Activated T-helper 17 cell treated with anti-CD3 and anti-CD28 coated beads, Interleukin-2, amount 50 U/mL, for 72 hours (primary cell): ENCODE results near the gene PSMB5. TPM values are rescaled to one million over a fixed set of nuclear protein-coding genes. Genes with fewer than 3 reads are reported as not detected.

Source experiments
- ATAC-seq: fragments of 150-1000 bp; cut with Tn5 transposase; replicated peaks from 2 replicates; pipeline ENCODE4 v1.10.0; 2021; ENCODE audit warnings: mild to moderate bottlenecking, moderate library complexity
- H3K27ac Mint-ChIP-seq: one replicate; pipeline ENCODE4 v1.8.0; 2022; ENCODE audit warnings: mixed read lengths
- H3K27me3 Mint-ChIP-seq: one replicate; pipeline ENCODE4 v1.8.0; 2022; ENCODE audit warnings: mixed read lengths
- H3K36me3 Mint-ChIP-seq: one replicate; pipeline ENCODE4 v1.8.0; 2022; ENCODE audit warnings: low read depth, mild to moderate bottlenecking, mixed read lengths
- H3K4me1 Mint-ChIP-seq: one replicate; pipeline ENCODE4 v1.8.0; 2022; ENCODE audit warnings: mixed read lengths
- H3K4me3 Mint-ChIP-seq: one replicate; pipeline ENCODE4 v1.8.0; 2022; ENCODE audit warnings: mild to moderate bottlenecking, mixed read lengths
- H3K9me3 Mint-ChIP-seq: one replicate; pipeline ENCODE4 v1.8.0; 2022; ENCODE audit warnings: mixed read lengths
- total RNA-seq, 2 donors: library from RNA; stranded (reverse); gene quantifications; one replicate each; pipeline ENCODE4 v1.2.3, GENCODE V29; 2022

The PSMB5 gene
- total RNA-seq, 2 donors from 2014 or later = 85.8 to 151 TPM

- H3K36me3 Mint-ChIP-seq = peaks cover 100% of the 10 kb centered on the region
- ATAC-seq = no peak
- peak overlapping the region; percentile 92 for H3K4me3 Mint-ChIP-seq
- no peaks in the 10 kb centered on the region for H3K27me3 Mint-ChIP-seq
- no peaks in the 10 kb centered on the region for H3K9me3 Mint-ChIP-seq
- H3K27ac Mint-ChIP-seq = peak overlapping the region; percentile 75
- H3K4me1 Mint-ChIP-seq = peaks cover 32% of the 10 kb centered on the region
Measured at GRCh38 chr14:23067847-23068788, 33.4 kb upstream of the PSMB5 start.

- peaks cover 30% of the 10 kb centered on the region for H3K4me1 Mint-ChIP-seq
- H3K4me3 Mint-ChIP-seq = no peak overlapping the region
- peaks cover 100% of the 10 kb centered on the region for H3K36me3 Mint-ChIP-seq
- H3K27me3 Mint-ChIP-seq = no peaks in the 10 kb centered on the region
- H3K9me3 Mint-ChIP-seq = no peaks in the 10 kb centered on the region
- no peak for ATAC-seq
- no peak overlapping the region for H3K27ac Mint-ChIP-seq
Measured at GRCh38 chr14:23066855-23067744, 32.4 kb upstream of the PSMB5 start.

GRCh38 chr14:23066368-23066767 lies 31.7 kb upstream of the PSMB5 start:
- H3K27me3 Mint-ChIP-seq = no peaks in the 10 kb centered on the region
- H3K27ac Mint-ChIP-seq = no peak overlapping the region
- no peak overlapping the region for H3K4me3 Mint-ChIP-seq
- peaks cover 100% of the 10 kb centered on the region for H3K36me3 Mint-ChIP-seq
- H3K4me1 Mint-ChIP-seq = peaks cover 23% of the 10 kb centered on the region
- no peaks in the 10 kb centered on the region for H3K9me3 Mint-ChIP-seq
- no peak for ATAC-seq

GRCh38 chr14:23063601-23064000 lies 28.9 kb upstream of the PSMB5 start:
- peaks cover 100% of the 10 kb centered on the region for H3K36me3 Mint-ChIP-seq
- peaks cover 9% of the 10 kb centered on the region for H3K4me1 Mint-ChIP-seq
- no peak overlapping the region for H3K27ac Mint-ChIP-seq
- H3K27me3 Mint-ChIP-seq = no peaks in the 10 kb centered on the region
- no peak overlapping the region for H3K4me3 Mint-ChIP-seq
- ATAC-seq = no peak
- H3K9me3 Mint-ChIP-seq = no peaks in the 10 kb centered on the region

DNA sequence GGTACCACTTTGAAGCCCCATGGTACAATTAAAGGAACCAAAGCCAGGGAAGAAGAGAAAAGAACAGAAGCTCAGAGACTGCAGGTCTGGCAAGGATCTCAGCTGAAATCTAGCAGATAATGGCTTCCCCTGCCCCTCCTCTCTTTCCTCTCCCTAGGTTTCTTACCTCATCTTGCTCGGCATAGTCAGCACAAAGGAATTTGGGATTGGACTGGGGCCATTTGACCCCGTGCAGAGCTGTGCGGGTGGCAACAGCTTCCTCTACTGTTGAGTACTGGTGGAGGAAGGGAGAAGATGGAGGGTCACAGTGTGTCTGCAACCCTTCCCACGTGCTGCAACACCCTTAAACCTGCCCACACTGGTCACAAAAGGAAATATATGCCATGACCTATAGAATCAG lies 27.3 kb upstream of the PSMB5 start:
- Mint-ChIP-seq H3K36me3 (peaks cover 92% of the 10 kb centered on the region), H3K4me1 (peaks cover 5% of the 10 kb centered on the region), H3K27ac (no peak overlapping the region), H3K9me3 (no peaks in the 10 kb centered on the region), H3K27me3 (peaks cover under 1% of the 10 kb centered on the region), H3K4me3 (no peak overlapping the region)
- ATAC-seq = no peak

DNA sequence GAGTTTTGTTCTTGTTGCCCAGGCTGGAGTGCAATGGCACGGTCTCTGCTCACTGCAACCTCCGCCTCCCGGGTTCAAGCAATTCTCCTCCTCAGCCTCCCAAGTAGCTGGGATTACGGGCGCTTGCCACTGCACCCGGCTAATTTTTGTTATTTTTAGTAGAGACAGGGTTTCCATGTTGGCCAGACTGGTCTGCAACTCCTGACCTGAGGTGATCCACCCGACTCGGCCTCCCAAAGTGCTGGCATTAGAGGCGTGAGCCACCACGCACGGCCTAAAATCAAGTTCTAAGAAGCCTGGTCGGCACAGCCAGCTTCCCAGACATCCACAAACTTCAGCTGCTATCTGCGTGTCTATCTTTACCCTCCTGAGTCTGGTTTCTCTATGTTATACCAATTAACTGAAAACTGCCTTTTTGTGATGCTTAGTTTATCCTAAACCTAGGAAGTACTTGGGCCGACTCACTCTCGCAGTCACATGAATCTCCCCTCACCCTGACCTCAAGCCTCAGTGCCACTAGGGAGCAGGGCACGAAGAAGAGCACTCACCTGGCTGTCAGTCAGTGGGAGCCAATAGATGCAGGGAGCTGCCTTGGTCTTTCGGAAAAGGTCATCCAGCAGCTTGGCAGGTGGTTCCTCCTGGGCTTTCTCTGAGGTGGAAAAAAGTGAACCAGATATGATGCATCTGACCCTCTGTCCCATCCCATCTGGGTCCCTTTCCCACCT lies 26.0 kb upstream of the PSMB5 start:
- Mint-ChIP-seq H3K4me1 (peaks cover 14% of the 10 kb centered on the region), H3K27me3 (peaks cover 8% of the 10 kb centered on the region)
- no peak for ATAC-seq

DNA sequence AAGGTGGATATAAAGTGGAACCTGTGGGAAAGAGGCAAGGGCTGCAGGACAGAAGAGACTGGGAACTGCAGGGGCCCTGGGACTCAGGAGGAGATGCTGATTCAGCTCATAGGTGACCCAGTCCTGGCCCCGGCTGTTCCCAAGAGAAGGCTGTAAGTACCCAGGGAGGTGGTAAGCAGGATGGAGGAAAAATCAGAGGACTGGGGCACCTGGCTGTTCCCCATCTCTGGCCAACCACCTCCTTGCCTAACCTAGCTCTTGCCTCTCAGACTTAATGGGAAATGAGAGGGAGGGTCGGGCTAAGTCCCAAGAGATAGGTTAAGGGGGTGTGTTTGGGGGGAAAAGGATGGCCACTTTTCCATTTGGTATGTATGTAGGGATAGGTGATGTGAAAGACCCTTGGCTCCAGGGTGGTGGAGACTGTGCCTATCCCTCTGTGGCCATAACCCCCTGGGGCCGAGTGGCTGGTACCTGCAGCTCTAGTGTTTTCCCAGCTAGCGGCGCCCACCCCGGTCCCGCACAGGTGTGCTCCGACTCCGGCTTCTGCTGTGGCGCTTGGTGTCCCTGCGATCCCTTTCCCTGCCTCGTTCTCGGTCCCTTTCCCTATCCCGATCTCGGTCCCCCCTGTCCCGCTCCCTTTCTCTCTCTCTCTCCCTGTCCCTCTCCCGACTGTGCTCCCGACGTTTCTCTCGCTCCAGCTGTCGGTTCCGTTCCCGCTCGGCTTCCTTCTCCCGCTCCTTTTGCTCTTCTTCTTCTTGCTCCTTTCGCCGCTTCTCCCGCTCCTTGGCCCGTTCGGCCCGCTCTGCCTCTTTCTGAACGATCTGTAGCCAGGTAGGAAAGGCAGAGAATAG lies 24.2 kb upstream of the PSMB5 start:
- no peak overlapping the region for H3K27ac Mint-ChIP-seq
- H3K9me3 Mint-ChIP-seq = no peaks in the 10 kb centered on the region
- peaks cover 67% of the 10 kb centered on the region for H3K36me3 Mint-ChIP-seq
- peaks cover 8% of the 10 kb centered on the region for H3K27me3 Mint-ChIP-seq
- H3K4me1 Mint-ChIP-seq = peaks cover 14% of the 10 kb centered on the region
- no peak for ATAC-seq
- H3K4me3 Mint-ChIP-seq = no peak overlapping the region

More for the DNA sequence above, 26.0 kb upstream of the PSMB5 start:
- Mint-ChIP-seq H3K36me3 (peaks cover 86% of the 10 kb centered on the region), H3K4me3 (no peak overlapping the region), H3K9me3 (no peaks in the 10 kb centered on the region), H3K27ac (no peak overlapping the region)

- peak; percentile 75 for ATAC-seq
- Mint-ChIP-seq H3K9me3 (no peaks in the 10 kb centered on the region), H3K36me3 (peaks cover 59% of the 10 kb centered on the region), H3K27ac (no peak overlapping the region), H3K4me3 (peak overlapping the region; percentile 72), H3K4me1 (peaks cover 14% of the 10 kb centered on the region), H3K27me3 (peaks cover 8% of the 10 kb centered on the region)
Measured at GRCh38 chr14:23057757-23058653, 23.3 kb upstream of the PSMB5 start.

DNA sequence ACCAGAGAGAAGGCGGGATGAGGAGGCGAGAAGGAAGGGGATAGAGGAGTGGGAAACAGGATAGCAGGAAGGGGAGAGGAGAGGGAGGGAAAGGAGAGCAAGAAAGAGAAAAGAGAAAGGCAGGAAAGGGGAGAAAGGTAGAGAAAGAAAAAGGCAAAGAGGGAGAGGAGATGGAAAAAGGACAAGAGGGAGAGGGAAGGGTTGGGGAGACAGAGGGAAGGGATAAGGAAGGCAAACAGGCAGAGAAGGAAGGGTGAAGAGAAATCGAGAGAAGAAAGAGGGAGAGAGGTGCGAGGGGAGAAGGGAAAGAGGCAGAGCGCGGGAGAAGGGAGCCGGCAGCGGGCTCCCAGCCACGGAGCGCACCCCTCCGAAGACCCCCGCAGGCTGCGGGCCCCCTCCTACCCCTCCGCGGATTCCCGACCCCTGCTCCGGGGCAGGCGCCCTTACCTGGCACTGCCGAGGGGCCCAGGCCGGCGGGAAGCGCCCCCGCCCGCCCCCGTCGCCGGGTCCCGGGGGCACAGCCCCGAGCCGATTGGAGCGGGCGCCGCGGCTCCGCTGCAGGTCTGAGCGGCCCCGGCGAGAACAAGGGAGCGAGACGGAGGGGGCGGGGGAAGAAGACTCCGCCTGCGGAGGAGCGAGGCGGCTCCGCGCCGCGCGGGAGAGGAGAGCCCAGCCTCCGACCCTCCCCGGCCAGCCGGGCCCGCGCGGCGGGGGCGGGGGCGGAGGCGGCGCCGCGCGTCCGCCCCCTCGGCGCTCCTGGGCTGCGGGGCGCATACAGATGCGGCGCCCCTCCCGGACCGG lies 22.5 kb upstream of the PSMB5 start, which contains the start of gene CDH24:
CDH24 (minus strand) TSS at position 565 of the 801 bp plus-strand sequence. CDS start 1,787 bp downstream, outside the sequence.
- Mint-ChIP-seq H3K9me3 (no peaks in the 10 kb centered on the region), H3K4me3 (peak within 1 kb of the TSS; percentile 74), H3K27me3 (peaks cover 8% of the 10 kb centered on the region), H3K36me3 (peaks cover 50% of the 10 kb centered on the region), H3K4me1 (peaks cover 14% of the 10 kb centered on the region), H3K27ac (peak within 1 kb of the TSS; percentile 32)
- ATAC-seq = peak; percentile 63

- Mint-ChIP-seq H3K4me1 (peaks cover 14% of the 10 kb centered on the region), H3K27ac (peak overlapping the region; percentile 32), H3K36me3 (peaks cover 42% of the 10 kb centered on the region), H3K27me3 (peaks cover 8% of the 10 kb centered on the region), H3K9me3 (no peaks in the 10 kb centered on the region), H3K4me3 (peak overlapping the region; percentile 74)
- ATAC-seq = peak; percentile 76
Measured at GRCh38 chr14:23056145-23056955, 21.6 kb upstream of the PSMB5 start.

GRCh38 chr14:23055621-23056144 lies 21.0 kb upstream of the PSMB5 start:
- H3K9me3 Mint-ChIP-seq = no peaks in the 10 kb centered on the region
- peak overlapping the region; percentile 74 for H3K4me3 Mint-ChIP-seq
- H3K27ac Mint-ChIP-seq = no peak overlapping the region
- peaks cover 8% of the 10 kb centered on the region for H3K27me3 Mint-ChIP-seq
- H3K36me3 Mint-ChIP-seq = peaks cover 36% of the 10 kb centered on the region
- ATAC-seq = no peak
- peaks cover 14% of the 10 kb centered on the region for H3K4me1 Mint-ChIP-seq
